Measurements from ENCODE around the gene UBE2G1.

Gene UBE2G1

GRCh38 chr17:4405699-4406098 is 39.2 kb upstream of the UBE2G1 start:
- H3K4me3 ChIP-seq (ENCODE audit: low read depth in 1 of 2, low read length in 2 of 2), result no peak overlapping the region
- no peak for ATAC-seq (ENCODE audit: insufficient read depth, low read depth)
- no peaks in the 10 kb centered on the region for H4K20me1 ChIP-seq (ENCODE audit: insufficient read depth, low read length)
- no peak overlapping the region for H3K9ac ChIP-seq (ENCODE audit: low read depth, low read length)
- TF ChIP-seq CTCF (IDR thresholded peaks at IDR 0.05; ENCODE audit: borderline replicate concordance, extremely low read depth, low read length, poor library complexity, severe bottlenecking) (no peak), EZH2 (IDR thresholded peaks at IDR 0.05; ENCODE audit: borderline replicate concordance, low read depth, low read length, severe bottlenecking) (no peak)
- DNase-seq, result no peak
- H3K4me1 ChIP-seq (ENCODE audit: insufficient read depth, low read length), result no peaks in the 10 kb centered on the region
- no peaks in the 10 kb centered on the region for H3K27me3 ChIP-seq (ENCODE audit: insufficient read depth, low read length, poor library complexity)
- H2AFZ ChIP-seq (ENCODE audit: low read depth, low read length), result no peak overlapping the region
- no peaks in the 10 kb centered on the region for H3K9me3 ChIP-seq (ENCODE audit: insufficient read depth, low read length, severe bottlenecking)
- H3K27ac ChIP-seq (ENCODE audit: low read length), result no peak overlapping the region
- H3K4me2 ChIP-seq (ENCODE audit: insufficient read depth, low read length), result no peak overlapping the region
- no peaks in the 10 kb centered on the region for H3K79me2 ChIP-seq (ENCODE audit: insufficient read depth, low read length)
- H3K36me3 ChIP-seq (ENCODE audit: insufficient read depth, low read length), result no peaks in the 10 kb centered on the region

- DNase-seq (no peak), ATAC-seq (ENCODE audit: insufficient read depth, low read depth) (no peak)
- Histone ChIP-seq H3K36me3 (ENCODE audit: insufficient read depth, low read length) (no peaks in the 10 kb centered on the region), H2AFZ (ENCODE audit: low read depth, low read length) (no peak overlapping the region), H3K27ac (ENCODE audit: low read length) (no peak overlapping the region), H3K4me1 (ENCODE audit: insufficient read depth, low read length) (no peaks in the 10 kb centered on the region), H3K79me2 (ENCODE audit: insufficient read depth, low read length) (no peaks in the 10 kb centered on the region), H4K20me1 (ENCODE audit: insufficient read depth, low read length) (no peaks in the 10 kb centered on the region), H3K9me3 (ENCODE audit: insufficient read depth, low read length, severe bottlenecking) (no peaks in the 10 kb centered on the region), H3K27me3 (ENCODE audit: insufficient read depth, low read length, poor library complexity) (no peaks in the 10 kb centered on the region), H3K4me2 (ENCODE audit: insufficient read depth, low read length) (no peak overlapping the region), H3K9ac (ENCODE audit: low read depth, low read length) (no peak overlapping the region), H3K4me3 (ENCODE audit: low read depth in 1 of 2, low read length in 2 of 2) (no peak overlapping the region)
- TF ChIP-seq CTCF (IDR thresholded peaks at IDR 0.05; ENCODE audit: borderline replicate concordance, extremely low read depth, low read length, poor library complexity, severe bottlenecking) (no peak), EZH2 (IDR thresholded peaks at IDR 0.05; ENCODE audit: borderline replicate concordance, low read depth, low read length, severe bottlenecking) (no peak)
Observed at GRCh38 chr17:4405038-4405669, 38.7 kb upstream of the UBE2G1 start.

- ATAC-seq (ENCODE audit: insufficient read depth, low read depth) (no peak), DNase-seq (no peak)
- no peak for TF ChIP-seq CTCF (IDR thresholded peaks at IDR 0.05; ENCODE audit: borderline replicate concordance, extremely low read depth, low read length, poor library complexity, severe bottlenecking)
- TF ChIP-seq EZH2 (IDR thresholded peaks at IDR 0.05; ENCODE audit: borderline replicate concordance, low read depth, low read length, severe bottlenecking), result no peak
- Histone ChIP-seq H2AFZ (ENCODE audit: low read depth, low read length) (no peak overlapping the region), H3K27me3 (ENCODE audit: insufficient read depth, low read length, poor library complexity) (no peaks in the 10 kb centered on the region), H3K4me3 (ENCODE audit: low read depth in 1 of 2, low read length in 2 of 2) (no peak overlapping the region), H4K20me1 (ENCODE audit: insufficient read depth, low read length) (no peaks in the 10 kb centered on the region), H3K36me3 (ENCODE audit: insufficient read depth, low read length) (no peaks in the 10 kb centered on the region), H3K9ac (ENCODE audit: low read depth, low read length) (no peak overlapping the region), H3K27ac (ENCODE audit: low read length) (no peak overlapping the region), H3K4me2 (ENCODE audit: insufficient read depth, low read length) (no peak overlapping the region), H3K9me3 (ENCODE audit: insufficient read depth, low read length, severe bottlenecking) (no peaks in the 10 kb centered on the region), H3K4me1 (ENCODE audit: insufficient read depth, low read length) (no peaks in the 10 kb centered on the region), H3K79me2 (ENCODE audit: insufficient read depth, low read length) (no peaks in the 10 kb centered on the region)
Observed at GRCh38 chr17:4397840-4398239, 31.4 kb upstream of the UBE2G1 start.

GRCh38 chr17:4395111-4395478 is 28.6 kb upstream of the UBE2G1 start:
- Histone ChIP-seq H3K79me2 (ENCODE audit: insufficient read depth, low read length) (no peaks in the 10 kb centered on the region), H3K4me2 (ENCODE audit: insufficient read depth, low read length) (no peak overlapping the region), H2AFZ (ENCODE audit: low read depth, low read length) (no peak overlapping the region), H3K4me1 (ENCODE audit: insufficient read depth, low read length) (no peaks in the 10 kb centered on the region), H3K27me3 (ENCODE audit: insufficient read depth, low read length, poor library complexity) (no peaks in the 10 kb centered on the region), H3K4me3 (ENCODE audit: low read depth in 1 of 2, low read length in 2 of 2) (no peak overlapping the region), H3K27ac (ENCODE audit: low read length) (no peak overlapping the region), H4K20me1 (ENCODE audit: insufficient read depth, low read length) (no peaks in the 10 kb centered on the region), H3K9ac (ENCODE audit: low read depth, low read length) (no peak overlapping the region), H3K9me3 (ENCODE audit: insufficient read depth, low read length, severe bottlenecking) (no peaks in the 10 kb centered on the region), H3K36me3 (ENCODE audit: insufficient read depth, low read length) (no peaks in the 10 kb centered on the region)
- TF ChIP-seq CTCF (IDR thresholded peaks at IDR 0.05; ENCODE audit: borderline replicate concordance, extremely low read depth, low read length, poor library complexity, severe bottlenecking) (no peak), EZH2 (IDR thresholded peaks at IDR 0.05; ENCODE audit: borderline replicate concordance, low read depth, low read length, severe bottlenecking) (no peak)
- ATAC-seq (ENCODE audit: insufficient read depth, low read depth), result no peak
- no peak for DNase-seq

All from DND-41 (cell line).